Neural cell (in vitro differentiated cells): ENCODE results near the gene ADGRA1.

Experiments
- EP300 ChIP-seq: fragments of 450-650 bp; conservative IDR thresholded peaks from 2 replicates; pipeline ENCODE4 v1.6.1; 2014; ENCODE audit warnings: antibody characterized with exemption, mild to moderate bottlenecking, moderate library complexity; ENCODE audit not compliant: poor library complexity, severe bottlenecking
- EZH2 ChIP-seq: fragments of 200-600, 300-800 bp; shearing (Covaris generic), sonication (generic); IDR thresholded peaks from 2 replicates; pipeline ENCODE4 v1.6.1; 2014; ENCODE audit warnings: antibody characterized with exemption, low read length, borderline replicate concordance, mild to moderate bottlenecking; ENCODE audit not compliant: insufficient read depth, poor library complexity, severe bottlenecking
- POLR2AphosphoS5 ChIP-seq: IDR thresholded peaks from 2 replicates; pipeline ENCODE4 v1.6.1; 2012
- RAD21 ChIP-seq: fragments of 450-650 bp; conservative IDR thresholded peaks from 2 replicates; pipeline ENCODE4 v1.6.1; 2014; ENCODE audit warnings: antibody characterized with exemption, mild to moderate bottlenecking, moderate library complexity
- SMC3 ChIP-seq: fragments of 450-650 bp; conservative IDR thresholded peaks from 2 replicates; pipeline ENCODE4 v1.6.1; 2014; ENCODE audit warnings: antibody characterized with exemption, mild to moderate bottlenecking, moderate library complexity; ENCODE audit not compliant: poor library complexity
- TAF1 ChIP-seq: IDR thresholded peaks from 2 replicates; pipeline ENCODE4 v1.6.1; 2012; ENCODE audit warnings: low read depth
- TF ChIP-seq, protein P1 (sequence below): fragments of 450-650 bp; IDR thresholded peaks from 2 replicates; pipeline ENCODE4 v1.5.1; 2014; ENCODE audit warnings: antibody characterized with exemption, mild to moderate bottlenecking, moderate library complexity; ENCODE audit not compliant: poor library complexity, severe bottlenecking
- TF ChIP-seq, protein P2 (sequence below): IDR thresholded peaks from 2 replicates; pipeline ENCODE4 v1.6.1; 2012; ENCODE audit warnings: borderline replicate concordance

DNA sequence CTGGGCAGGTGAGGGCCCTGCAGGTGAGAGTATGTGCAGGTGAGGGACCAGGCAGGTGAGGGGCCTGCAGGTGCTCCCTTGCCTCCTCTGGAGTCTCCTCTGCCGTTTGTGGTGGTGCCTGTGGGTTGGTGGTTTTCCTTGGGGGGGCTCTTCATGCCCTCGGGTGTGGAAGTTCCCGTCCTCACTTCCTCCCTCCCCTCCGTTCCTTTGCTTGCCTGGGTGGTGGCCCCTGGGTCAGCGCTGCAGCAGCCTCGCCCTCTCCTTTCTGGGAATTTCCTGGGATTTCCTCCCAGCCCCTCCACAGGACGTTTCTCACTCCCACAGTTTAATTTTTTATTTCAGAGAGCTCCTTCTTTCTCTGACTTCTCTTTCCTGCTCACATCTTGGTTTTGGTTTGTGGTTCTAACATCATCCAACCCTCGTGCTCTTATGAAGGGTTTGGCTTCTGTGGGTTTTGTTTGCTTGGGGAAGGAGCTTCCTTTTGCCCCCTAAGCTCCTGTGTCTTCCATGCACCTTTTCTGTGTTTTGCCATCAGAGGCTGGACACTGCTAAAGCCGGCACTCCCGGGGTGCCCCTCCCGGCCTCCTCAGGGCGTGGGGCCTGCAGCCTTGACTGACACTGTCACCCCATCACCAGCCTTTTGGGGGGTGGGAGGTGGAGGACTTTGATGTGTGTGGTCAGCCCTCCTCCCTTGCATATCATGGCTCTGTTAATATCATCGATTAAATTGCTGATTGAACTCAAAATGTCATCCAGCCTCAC lies 29.2 kb upstream of the ADGRA1 start:
- TF ChIP-seq EP300 (no peak), EZH2 (no peak), POLR2AphosphoS5 (no peak), TAF1 (no peak), RAD21 (no peak), SMC3 (no peak)
- TF ChIP-seq, protein P1, sequence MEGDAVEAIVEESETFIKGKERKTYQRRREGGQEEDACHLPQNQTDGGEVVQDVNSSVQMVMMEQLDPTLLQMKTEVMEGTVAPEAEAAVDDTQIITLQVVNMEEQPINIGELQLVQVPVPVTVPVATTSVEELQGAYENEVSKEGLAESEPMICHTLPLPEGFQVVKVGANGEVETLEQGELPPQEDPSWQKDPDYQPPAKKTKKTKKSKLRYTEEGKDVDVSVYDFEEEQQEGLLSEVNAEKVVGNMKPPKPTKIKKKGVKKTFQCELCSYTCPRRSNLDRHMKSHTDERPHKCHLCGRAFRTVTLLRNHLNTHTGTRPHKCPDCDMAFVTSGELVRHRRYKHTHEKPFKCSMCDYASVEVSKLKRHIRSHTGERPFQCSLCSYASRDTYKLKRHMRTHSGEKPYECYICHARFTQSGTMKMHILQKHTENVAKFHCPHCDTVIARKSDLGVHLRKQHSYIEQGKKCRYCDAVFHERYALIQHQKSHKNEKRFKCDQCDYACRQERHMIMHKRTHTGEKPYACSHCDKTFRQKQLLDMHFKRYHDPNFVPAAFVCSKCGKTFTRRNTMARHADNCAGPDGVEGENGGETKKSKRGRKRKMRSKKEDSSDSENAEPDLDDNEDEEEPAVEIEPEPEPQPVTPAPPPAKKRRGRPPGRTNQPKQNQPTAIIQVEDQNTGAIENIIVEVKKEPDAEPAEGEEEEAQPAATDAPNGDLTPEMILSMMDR, result no peak
- TF ChIP-seq, protein P2, sequence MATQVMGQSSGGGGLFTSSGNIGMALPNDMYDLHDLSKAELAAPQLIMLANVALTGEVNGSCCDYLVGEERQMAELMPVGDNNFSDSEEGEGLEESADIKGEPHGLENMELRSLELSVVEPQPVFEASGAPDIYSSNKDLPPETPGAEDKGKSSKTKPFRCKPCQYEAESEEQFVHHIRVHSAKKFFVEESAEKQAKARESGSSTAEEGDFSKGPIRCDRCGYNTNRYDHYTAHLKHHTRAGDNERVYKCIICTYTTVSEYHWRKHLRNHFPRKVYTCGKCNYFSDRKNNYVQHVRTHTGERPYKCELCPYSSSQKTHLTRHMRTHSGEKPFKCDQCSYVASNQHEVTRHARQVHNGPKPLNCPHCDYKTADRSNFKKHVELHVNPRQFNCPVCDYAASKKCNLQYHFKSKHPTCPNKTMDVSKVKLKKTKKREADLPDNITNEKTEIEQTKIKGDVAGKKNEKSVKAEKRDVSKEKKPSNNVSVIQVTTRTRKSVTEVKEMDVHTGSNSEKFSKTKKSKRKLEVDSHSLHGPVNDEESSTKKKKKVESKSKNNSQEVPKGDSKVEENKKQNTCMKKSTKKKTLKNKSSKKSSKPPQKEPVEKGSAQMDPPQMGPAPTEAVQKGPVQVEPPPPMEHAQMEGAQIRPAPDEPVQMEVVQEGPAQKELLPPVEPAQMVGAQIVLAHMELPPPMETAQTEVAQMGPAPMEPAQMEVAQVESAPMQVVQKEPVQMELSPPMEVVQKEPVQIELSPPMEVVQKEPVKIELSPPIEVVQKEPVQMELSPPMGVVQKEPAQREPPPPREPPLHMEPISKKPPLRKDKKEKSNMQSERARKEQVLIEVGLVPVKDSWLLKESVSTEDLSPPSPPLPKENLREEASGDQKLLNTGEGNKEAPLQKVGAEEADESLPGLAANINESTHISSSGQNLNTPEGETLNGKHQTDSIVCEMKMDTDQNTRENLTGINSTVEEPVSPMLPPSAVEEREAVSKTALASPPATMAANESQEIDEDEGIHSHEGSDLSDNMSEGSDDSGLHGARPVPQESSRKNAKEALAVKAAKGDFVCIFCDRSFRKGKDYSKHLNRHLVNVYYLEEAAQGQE, result no peak
